K562 (cell line): ENCODE results near the gene MAP3K15. TPM values are rescaled to one million over a fixed set of nuclear protein-coding genes. Genes with fewer than 3 reads are reported as not detected.

Experiments used
- ATAC-seq: fragments of 200-7000 bp; cut with Tn5 transposase; 3 replicates; pipeline ENCODE4 v1.9.1; 2020; ENCODE audit warnings: moderate library complexity
- BruUV-seq: library from RNA; stranded (reverse); fragments of 400-500 nt; replicated peaks from 2 replicates; lab custom pipeline; 2021; lab: Mats Ljungman, UMichigan
- CTCF ChIA-PET: fragments of 300-600 bp; formaldehyde crosslinking; extraction: SDS; loops from one replicate; lab custom pipeline; 2021; ENCODE audit warnings: low intra/inter-chr PET ratio; lab: Yijun Ruan, JAX
- POLR2A ChIA-PET: fragments of 300-600, 350-650 bp; sonication (Branson Sonifier 250); formaldehyde crosslinking; extraction: SDS; loops from one replicate; lab custom pipeline; 2021; ENCODE audit warnings: antibody characterized with exemption, inconsistent platforms; lab: Yijun Ruan, JAX
- DNase-seq, 4 experiments: peaks; one replicate each; pipeline versions ENCODE4 v3.0.0 to v3.0.0-alpha.2; 2011 to 2018; ENCODE audit warnings: low spot score in 3 of 4, mixed read lengths in 3 of 4; ENCODE audit errors: extremely low read depth in 1 of 4
- FAIRE-seq: peaks from 2 replicates; lab custom pipeline; 2011; peaks lifted over from hg19 to GRCh38; lab: Jason Lieb, UNC
- H2AFZ ChIP-seq: 2 replicates; pipeline ENCODE4 v1.6.0; 2011; ENCODE audit warnings: low read depth, low read length, control low read depth, inconsistent platforms
- H3K27ac ChIP-seq: fragments of 200-600 bp; 3 replicates; pipeline ENCODE4 v1.8.0; 2011; ENCODE audit warnings: low read depth, mild to moderate bottlenecking, control low read depth, inconsistent platforms, low read length, moderate library complexity, mixed read lengths; ENCODE audit errors: extremely low read depth
- H3K27me3 ChIP-seq, 2 experiments: fragments of 300-600 bp in 1 of 2; 2 replicates in 1 of 2; 3 replicates in 1 of 2; pipeline versions ENCODE4 v1.6.0 to v1.8.0; 2011; ENCODE audit warnings: inconsistent platforms in 2 of 2, low read length in 2 of 2, mild to moderate bottlenecking in 1 of 2, mixed read lengths in 1 of 2, moderate library complexity in 1 of 2; ENCODE audit not compliant: control insufficient read depth in 2 of 2, insufficient read depth in 2 of 2
- H3K36me3 ChIP-seq: fragments of 300-600 bp; 3 replicates; pipeline ENCODE4 v1.8.0; 2011; ENCODE audit warnings: mild to moderate bottlenecking, low read length, inconsistent platforms; ENCODE audit not compliant: control insufficient read depth, insufficient read depth
- H3K4me1 ChIP-seq, 2 experiments: fragments of 200-600 bp in 1 of 2; replicated peaks in 1 of 2; 2 replicates in 1 of 2; 3 replicates in 1 of 2; pipeline versions ENCODE4 v1.5.1 to v1.8.0; 2011; ENCODE audit warnings: inconsistent platforms in 2 of 2, low read length in 2 of 2, mild to moderate bottlenecking in 1 of 2, mixed read lengths in 1 of 2, moderate library complexity in 1 of 2; ENCODE audit not compliant: control insufficient read depth in 2 of 2, insufficient read depth in 2 of 2
- H3K4me2 ChIP-seq: 2 replicates; pipeline ENCODE4 v1.6.1; 2011; ENCODE audit warnings: low read length, control low read depth, inconsistent platforms, mixed read lengths; ENCODE audit not compliant: insufficient read depth
- H3K4me3 ChIP-seq: fragments of 200-600 bp; sonication (generic), shearing (Covaris generic); 2 replicates; pipeline ENCODE4 v1.5.1; 2016; ENCODE audit warnings: control low read depth, inconsistent platforms
- H3K79me2 ChIP-seq: fragments of 200-600 bp; 3 replicates; pipeline ENCODE4 v1.8.0; 2011; ENCODE audit warnings: low read length, inconsistent platforms; ENCODE audit not compliant: control insufficient read depth, insufficient read depth
- H3K9ac ChIP-seq, 2 experiments: 2 replicates each; pipeline versions ENCODE4 v1.6.0 to v1.6.1; 2011; ENCODE audit warnings: low read depth in 2 of 2, low read length in 2 of 2, control low read depth in 1 of 2, inconsistent platforms in 1 of 2, mild to moderate bottlenecking in 1 of 2, mixed read lengths in 1 of 2; ENCODE audit not compliant: insufficient read depth in 1 of 2
- H3K9me1 ChIP-seq: one replicate; pipeline ENCODE4 v1.6.0; 2011; ENCODE audit warnings: inconsistent platforms, mild to moderate bottlenecking, low read length, moderate library complexity; ENCODE audit not compliant: control insufficient read depth, insufficient read depth
- H3K9me3 ChIP-seq: replicated peaks from 2 replicates; pipeline ENCODE4 v1.5.1; 2011; ENCODE audit warnings: low read depth, low read length, inconsistent platforms; ENCODE audit not compliant: control insufficient read depth, insufficient read depth
- H4K20me1 ChIP-seq: replicated peaks from 2 replicates; pipeline ENCODE4 v1.6.1; 2011; ENCODE audit warnings: low read length, inconsistent platforms, mixed read lengths; ENCODE audit not compliant: control insufficient read depth, insufficient read depth
- CSDE1 ChIP-seq, 2 experiments: fragments of 450-650 bp; IDR thresholded peaks; 2 replicates each; pipeline ENCODE4 v1.6.1; 2016; ENCODE audit warnings: mild to moderate bottlenecking in 1 of 2
- FOXO4 ChIP-seq: fragments of 450-650 bp; formaldehyde crosslinking; IDR thresholded peaks from 2 replicates; pipeline ENCODE4 v1.4.0; 2020; ENCODE audit warnings: mild to moderate bottlenecking, moderate library complexity
- IRF2 ChIP-seq: sonication (generic); formaldehyde crosslinking; IDR thresholded peaks from 2 replicates; pipeline ENCODE4 v1.8.1; 2022; ENCODE audit warnings: mild to moderate bottlenecking, missing genetic modification reagents
- NFE2 ChIP-seq: IDR thresholded peaks from 2 replicates; pipeline ENCODE4 v1.6.1; 2014; ENCODE audit warnings: antibody characterized with exemption, low read depth
- PHB ChIP-seq: fragments of 250-450 bp; sonication (Bioruptor Pico); IDR thresholded peaks from 2 replicates; pipeline ENCODE4 v1.5.0; 2021
- REST ChIP-seq, 2 experiments: fragments of 450-650 bp; formaldehyde crosslinking in 1 of 2; IDR thresholded peaks; 2 replicates each; pipeline versions ENCODE4 v1.4.0 to v1.6.1; 2014 to 2020; ENCODE audit warnings: mild to moderate bottlenecking in 2 of 2, borderline replicate concordance in 1 of 2, low read depth in 1 of 2
- SMC3 ChIP-seq: conservative IDR thresholded peaks from 2 replicates; pipeline ENCODE4 v1.6.1; 2011; ENCODE audit warnings: low read depth, low read length, improper control_type of control experiment; ENCODE audit not compliant: insufficient read depth
- TEAD4 ChIP-seq, 2 experiments: sonication (generic) in 1 of 2; formaldehyde crosslinking in 1 of 2; IDR thresholded peaks; 2 replicates each; pipeline versions ENCODE4 v1.6.1 to v1.8.0; 2012 to 2022; ENCODE audit warnings: borderline replicate concordance in 1 of 2, inconsistent platforms in 1 of 2, low read length in 1 of 2, mild to moderate bottlenecking in 1 of 2, missing genetic modification reagents in 1 of 2
- ZNF384 ChIP-seq: IDR thresholded peaks from 2 replicates; pipeline ENCODE4 v1.6.1; 2012; ENCODE audit warnings: low read depth, low read length, improper control_type of control experiment
- ZZZ3 ChIP-seq: fragments of 450-650 bp; IDR thresholded peaks from 2 replicates; pipeline ENCODE4 v1.6.1; 2016; ENCODE audit warnings: antibody characterized with exemption, mild to moderate bottlenecking, moderate library complexity
- WGBS: fragments of 100-300 bp; shearing (Covaris generic); methylation state at CpG from one replicate; pipeline ENCODE4 v1.1.6; 2016; ENCODE audit warnings: low coverage, mixed read lengths; ENCODE audit not compliant: insufficient coverage; ENCODE audit errors: missing lambda C conversion rate; 5-methylcytosine and 5-hydroxymethylcytosine counted together
- in situ Hi-C: fragments of 300-500 bp; cut with MboI; formaldehyde crosslinking; loops from 4 replicates; pipeline ENCODE4 v1.15.0; 2018; ENCODE audit warnings: inconsistent platforms, mixed read lengths
- intact Hi-C: fragments of 100-400 bp; cut with micrococcal nuclease; formaldehyde crosslinking; loops from 2 replicates; pipeline ENCODE4 v1.14.2; 2022
- polyA plus RNA-seq, 8 experiments: library from polyadenylated mRNA; depleted of rRNA in 4 of 8; stranded (reverse) in 5 of 8; unstranded in 3 of 8; fragments of >200 nt; fragmentation: Nextera tagmentation in 2 of 8; fragmentation: Illumina TruSeq in 1 of 8; extraction: Ambion mirVana in 2 of 8; extraction: Trizol in 1 of 8; gene quantifications; 2 replicates each; pipeline versions ENCODE4 v1.2.1 to v1.2.3, GENCODE V29; 2011 to 2014; ENCODE audit warnings: inconsistent platforms in 1 of 8, missing spikeins in 1 of 8
- total RNA-seq, 7 experiments: library from RNA; depleted of rRNA in 6 of 7; stranded (reverse); fragments of >200 nt in 6 of 7; fragmentation: Illumina TruSeq in 2 of 7; extraction: Trizol in 2 of 7; gene quantifications; 2 replicates each; pipeline versions ENCODE4 v1.2.1 to v1.2.3, GENCODE V29; 2011 to 2021; ENCODE audit warnings: low replicate concordance in 1 of 7

MAP3K15 gene
- total and polyA plus RNA-seq, 9 of the 15 experiments (the other 6 are each of a cell fraction or from before 2014, with no cell fraction given) = 0.03 to 0.29 (median 0.14) TPM; not detected in 5

GRCh38 chrX:19372170-19372546 is 143.2 kb downstream of the MAP3K15 start:
- Histone ChIP-seq H3K9me1 (no peaks in the 10 kb centered on the region), H3K9me3 (no peaks in the 10 kb centered on the region), H3K27ac (no peak overlapping the region), H3K4me2 (no peak overlapping the region), H3K27me3 (peaks cover 3 to 41% of the 10 kb centered on the region in 2 experiments; a peak in 4 of 5 replicates), H3K4me3 (no peak overlapping the region), H3K4me1 (no peaks in the 10 kb centered on the region), H2AFZ (no peak overlapping the region), H4K20me1 (no peaks in the 10 kb centered on the region), H3K36me3 (no peaks in the 10 kb centered on the region), H3K9ac (no peak overlapping the region), H3K79me2 (no peaks in the 10 kb centered on the region)
- ChIA-PET POLR2A (no interaction called here), CTCF (interaction anchor here (0.5 to 1.3 kb wide), 5 partner anchors 11 to 516 kb away, joined by 3 to 7 read pairs (median 5); no protein-coding TSS in a partner anchor)
- in situ Hi-C loops (loop anchor here (10.0 kb wide), 1 partner anchor 153 kb away; no protein-coding TSS in a partner anchor), intact Hi-C loops (loop anchor here (2.0 to 10.0 kb wide), 2 partner anchors 163 to 513 kb away; partner anchors contain the start of gene SH3KBP1)
- ATAC-seq (peak; percentile 95), FAIRE-seq (peak; percentile 67), DNase-seq (peak; percentile 63 to 69 (median 67))
- BruUV-seq = no TSS peak
- 2% methylated on average over 7 of the region's 9 CpGs for WGBS
- TF ChIP-seq FOXO4 (CRISPR knock-in tag) (no peak), PHB (CRISPR knock-in tag) (no peak), TEAD4 (IDR thresholded peaks at IDR 0.05; ENCODE audit: low read length) (no peak), TEAD4 (CRISPR knock-in tag; IDR thresholded peaks at IDR 0.05; ENCODE audit: borderline replicate concordance) (no peak), CSDE1 (IDR thresholded peaks at IDR 0.05) (no peak), NFE2 (peak; percentile 19; the same call in 1 of the 2 replicates), ZZZ3 (no peak), SMC3 (peak; percentile 80), ZNF384 (0 out of 2 replicates have a peak, but pooled peaks have one; percentile 36), IRF2 (CRISPR knock-in tag) (no peak), REST (IDR thresholded peaks at IDR 0.05; ENCODE audit: borderline replicate concordance) (peak; percentile 61), REST (CRISPR knock-in tag; IDR thresholded peaks at IDR 0.05; ENCODE audit: low read depth) (no peak)
